ENCODE data around the gene C1QTNF6. TPM values are rescaled to one million over a fixed set of nuclear protein-coding genes. Genes with fewer than 3 reads are reported as not detected.

C1QTNF6 gene
- total and polyA plus RNA-seq, 3 donors from 2014 or later: 12.6 to 15.0 (median 14.8) TPM

GRCh38 chr22:37163096-37163489 is 25.0 kb downstream of the C1QTNF6 start:
- intact Hi-C loops (cut with DNase I; ENCODE audit: low total_unique reads): loop anchor here (5.0 kb wide), 1 partner anchor 39 kb away; no protein-coding TSS in a partner anchor
- TF ChIP-seq POLR2A (IDR thresholded peaks at IDR 0.05): no peak
- TF ChIP-seq CTCF (IDR thresholded peaks at IDR 0.05): no peak
- Histone ChIP-seq H3K36me3 (ENCODE audit: low read depth, missing control alignments) (no peaks in the 10 kb centered on the region), H3K27ac (no peak overlapping the region), H3K27me3 (no peaks in the 10 kb centered on the region), H3K4me3 (no peak overlapping the region), H3K9me3 (no peaks in the 10 kb centered on the region), H3K4me1 (peaks cover 6% of the 10 kb centered on the region)
- no peak for DNase-seq
- WGBS, 2 donors: 64 to 89% methylated on average over 3 to 5 of the region's 5 CpGs

DNA sequence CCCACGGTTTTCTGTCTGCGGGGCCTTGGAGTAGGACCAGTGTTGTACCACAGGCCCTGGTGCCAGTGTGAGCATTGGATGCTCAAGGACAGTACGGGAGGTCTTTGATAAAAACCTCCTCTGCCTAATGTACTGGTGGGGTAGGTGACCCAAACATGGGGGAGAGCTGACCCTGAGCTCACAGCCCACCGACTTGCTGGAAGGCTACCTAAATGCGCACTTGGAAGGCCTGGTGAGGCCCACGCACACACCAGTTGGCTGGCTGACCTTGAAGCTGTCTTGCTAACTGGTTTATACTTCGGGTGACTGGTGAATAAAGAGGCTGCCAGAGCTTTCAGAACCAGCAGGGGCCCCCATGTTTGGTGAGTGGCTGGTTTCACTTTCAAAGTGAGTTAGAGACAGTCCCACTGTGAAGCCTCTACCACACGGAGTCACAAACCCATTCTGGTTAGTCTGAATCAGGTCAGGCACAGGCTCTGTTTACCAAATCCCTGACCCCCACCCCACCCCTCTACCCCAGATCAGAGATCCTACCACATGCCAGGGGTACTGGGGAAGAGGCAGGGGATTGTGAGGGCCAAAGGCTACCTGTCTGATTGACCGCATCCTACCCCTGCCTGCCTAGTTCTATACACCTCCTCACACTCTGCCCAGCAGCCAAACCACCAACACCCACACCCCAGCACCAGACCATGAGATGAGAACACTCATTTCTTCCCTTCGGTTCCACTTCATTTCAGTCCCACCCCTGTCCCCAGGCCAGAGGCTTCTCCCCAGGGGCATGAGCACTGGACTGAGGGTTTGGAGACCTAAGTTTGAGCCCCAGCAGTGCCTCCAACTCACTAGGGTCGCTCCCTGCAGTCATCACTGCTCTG is 25.6 kb downstream of the C1QTNF6 start:
- Histone ChIP-seq H3K36me3 (ENCODE audit: low read depth, missing control alignments) (no peaks in the 10 kb centered on the region), H3K9me3 (no peaks in the 10 kb centered on the region), H3K27ac (no peak overlapping the region), H3K4me1 (peaks cover 6% of the 10 kb centered on the region), H3K4me3 (peak overlapping the region in 1 of 2 donors; percentile 4), H3K27me3 (no peaks in the 10 kb centered on the region)
- DNase-seq: no peak
- intact Hi-C loops (cut with DNase I; ENCODE audit: low total_unique reads): loop anchor here (5.0 kb wide), 1 partner anchor 40 kb away; no protein-coding TSS in a partner anchor
- WGBS, 2 donors: 44 to 49% methylated on average over 11 of the region's 11 CpGs
- TF ChIP-seq POLR2A (IDR thresholded peaks at IDR 0.05): no peak
- TF ChIP-seq CTCF (IDR thresholded peaks at IDR 0.05): no peak

DNA sequence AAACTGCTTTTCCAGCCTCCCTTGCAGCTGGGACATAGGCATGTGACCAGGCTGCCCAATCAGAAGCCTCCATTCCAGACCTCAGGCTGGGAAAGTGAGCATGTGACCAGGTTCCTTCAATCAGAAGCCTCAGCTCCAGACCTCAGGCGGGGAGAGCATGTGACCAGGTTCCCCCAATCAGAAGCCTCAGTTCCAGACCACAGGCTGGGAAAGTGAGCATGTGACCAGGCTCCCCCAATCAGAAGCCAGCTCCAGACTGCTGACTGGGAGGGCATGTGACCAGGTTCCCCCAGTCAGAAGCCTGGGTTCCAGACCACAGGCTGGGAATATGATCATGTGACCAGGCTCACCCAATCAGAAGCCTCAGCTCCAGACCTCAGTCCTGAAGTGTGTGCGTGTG is 26.6 kb downstream of the C1QTNF6 start:
- H3K36me3 ChIP-seq (ENCODE audit: low read depth, missing control alignments): no peaks in the 10 kb centered on the region
- peaks cover 6% of the 10 kb centered on the region for H3K4me1 ChIP-seq
- H3K27me3 ChIP-seq: no peaks in the 10 kb centered on the region
- DNase-seq: peak; percentile 93
- 60 to 64% methylated on average over 1 to 2 of the region's 2 CpGs for WGBS, 2 donors
- H3K9me3 ChIP-seq: no peaks in the 10 kb centered on the region
- peak overlapping the region in 1 of 2 donors; percentile 17 for H3K4me3 ChIP-seq
- no peak overlapping the region for H3K27ac ChIP-seq
- intact Hi-C loops (cut with DNase I; ENCODE audit: low total_unique reads): loop anchor here (5.0 kb wide), 1 partner anchor 41 kb away; no protein-coding TSS in a partner anchor
- no peak for TF ChIP-seq POLR2A (IDR thresholded peaks at IDR 0.05)
- no peak for TF ChIP-seq CTCF (IDR thresholded peaks at IDR 0.05)

DNA sequence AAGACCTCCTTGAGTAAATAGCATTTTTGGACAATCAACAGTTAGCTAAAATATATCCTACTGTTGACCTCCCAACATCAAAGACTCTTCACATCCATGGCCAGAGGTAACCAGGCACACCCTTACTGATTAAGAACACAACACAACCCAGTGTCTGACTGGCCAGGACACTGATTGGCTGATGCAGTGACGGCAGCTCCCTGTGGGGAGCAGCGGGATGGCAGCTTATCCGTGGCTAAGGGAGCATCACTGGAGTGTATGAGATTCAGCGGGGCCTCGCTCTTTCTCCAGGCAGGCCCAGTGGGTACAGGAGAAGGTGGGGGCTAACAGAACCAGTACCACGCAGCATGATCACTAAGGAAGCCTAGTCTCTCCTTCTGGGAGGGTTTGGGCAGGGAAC is 28.0 kb downstream of the C1QTNF6 start:
- DNase-seq: no peak
- WGBS, 2 donors: 57 to 67% methylated on average over 6 of the region's 6 CpGs
- intact Hi-C loops (cut with DNase I; ENCODE audit: low total_unique reads): loop anchor here (5.0 kb wide), 1 partner anchor 42 kb away; no protein-coding TSS in a partner anchor
- Histone ChIP-seq H3K27me3 (no peaks in the 10 kb centered on the region), H3K27ac (no peak overlapping the region), H3K4me3 (no peak overlapping the region), H3K36me3 (ENCODE audit: low read depth, missing control alignments) (no peaks in the 10 kb centered on the region), H3K9me3 (no peaks in the 10 kb centered on the region), H3K4me1 (peaks cover 6% of the 10 kb centered on the region)
- no peak for TF ChIP-seq POLR2A (IDR thresholded peaks at IDR 0.05)
- no peak for TF ChIP-seq CTCF (IDR thresholded peaks at IDR 0.05)

All from testis (tissue), 3 donors.